Muscle layer of duodenum (tissue), 2 donors: ENCODE results near the gene BLID.

Source experiments
- H3K27ac ChIP-seq: one replicate; pipeline ENCODE4 v1.7.0; 2013; ENCODE audit warnings: mild to moderate bottlenecking, low read length
- H3K27me3 ChIP-seq: one replicate; pipeline ENCODE4 v1.7.0; 2013; ENCODE audit warnings: low read depth, mild to moderate bottlenecking, control low read depth, low read length
- H3K36me3 ChIP-seq, 2 donors: one replicate each; pipeline ENCODE4 v1.7.0; 2013; ENCODE audit warnings: low read length in 2 of 2, control low read depth in 1 of 2, mild to moderate bottlenecking in 1 of 2; ENCODE audit not compliant: insufficient read depth in 2 of 2, control insufficient read depth in 1 of 2
- H3K4me1 ChIP-seq, 2 donors: one replicate each; pipeline ENCODE4 v1.7.0; 2013; ENCODE audit warnings: low read length in 2 of 2, mild to moderate bottlenecking in 2 of 2, control low read depth in 1 of 2, moderate library complexity in 1 of 2; ENCODE audit not compliant: insufficient read depth in 2 of 2, control insufficient read depth in 1 of 2
- H3K4me3 ChIP-seq, 2 donors: one replicate each; pipeline ENCODE4 v1.7.0; 2013; ENCODE audit warnings: low read length in 2 of 2, low read depth in 1 of 2, mild to moderate bottlenecking in 1 of 2
- H3K9me3 ChIP-seq, 2 donors: one replicate each; pipeline ENCODE4 v1.7.0; 2013; ENCODE audit warnings: low read length in 2 of 2, control low read depth in 1 of 2, mild to moderate bottlenecking in 1 of 2; ENCODE audit not compliant: control insufficient read depth in 1 of 2
- donor health status: healthy.

BLID gene

DNA sequence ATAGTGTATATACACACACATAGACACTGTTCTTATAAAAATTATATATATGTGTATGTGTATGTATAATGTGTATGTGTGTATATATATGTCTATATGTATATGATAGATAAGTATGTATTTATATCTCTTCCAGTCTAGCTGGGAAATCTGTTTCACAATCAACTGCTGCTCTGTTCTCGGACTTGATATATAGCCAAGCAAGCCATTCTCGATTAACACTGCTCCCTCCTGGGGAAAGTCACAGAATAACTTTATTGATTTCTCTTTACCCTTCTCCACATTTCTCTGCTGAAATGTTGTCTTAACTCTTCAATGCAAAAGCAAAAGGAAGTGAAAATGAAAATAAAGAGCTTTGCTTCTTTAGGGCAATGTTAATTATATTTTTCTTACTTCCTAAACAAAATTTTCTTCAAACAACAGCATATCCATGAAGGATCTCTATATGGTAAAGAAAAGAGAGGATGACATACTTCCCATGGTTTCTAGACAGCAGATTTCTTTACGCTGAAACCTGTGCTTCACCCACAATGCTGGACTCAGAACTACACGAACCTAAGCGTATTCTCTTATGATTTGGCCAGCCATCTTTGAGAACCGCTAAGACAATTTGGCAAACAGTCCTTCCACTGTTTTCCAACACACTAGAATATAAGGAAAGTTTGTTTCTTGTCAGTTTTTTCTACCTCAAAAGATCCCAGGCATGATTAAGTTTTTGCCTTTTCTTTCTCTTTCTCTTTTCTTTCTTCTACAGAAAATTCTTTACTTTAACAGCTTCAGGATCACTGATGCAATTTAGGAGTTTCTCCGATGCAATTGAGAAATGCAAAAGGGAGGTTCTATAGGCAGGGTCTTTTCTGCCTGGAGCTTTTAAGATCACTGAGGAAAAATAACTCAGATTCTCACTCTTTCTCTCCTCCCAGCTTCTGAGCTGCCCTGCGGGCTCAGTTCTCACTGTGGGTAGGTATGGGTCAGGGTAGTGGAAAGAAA is 1.9 kb downstream of the BLID start:
- no peak overlapping the region for H3K4me3 ChIP-seq
- H3K9me3 ChIP-seq, result no peaks in the 10 kb centered on the region
- no peaks in the 10 kb centered on the region for H3K36me3 ChIP-seq
- H3K4me1 ChIP-seq, result peaks cover 0 to 8% of the 10 kb centered on the region in 2 donors
- no peaks in the 10 kb centered on the region for H3K27me3 ChIP-seq
- no peak overlapping the region for H3K27ac ChIP-seq

DNA sequence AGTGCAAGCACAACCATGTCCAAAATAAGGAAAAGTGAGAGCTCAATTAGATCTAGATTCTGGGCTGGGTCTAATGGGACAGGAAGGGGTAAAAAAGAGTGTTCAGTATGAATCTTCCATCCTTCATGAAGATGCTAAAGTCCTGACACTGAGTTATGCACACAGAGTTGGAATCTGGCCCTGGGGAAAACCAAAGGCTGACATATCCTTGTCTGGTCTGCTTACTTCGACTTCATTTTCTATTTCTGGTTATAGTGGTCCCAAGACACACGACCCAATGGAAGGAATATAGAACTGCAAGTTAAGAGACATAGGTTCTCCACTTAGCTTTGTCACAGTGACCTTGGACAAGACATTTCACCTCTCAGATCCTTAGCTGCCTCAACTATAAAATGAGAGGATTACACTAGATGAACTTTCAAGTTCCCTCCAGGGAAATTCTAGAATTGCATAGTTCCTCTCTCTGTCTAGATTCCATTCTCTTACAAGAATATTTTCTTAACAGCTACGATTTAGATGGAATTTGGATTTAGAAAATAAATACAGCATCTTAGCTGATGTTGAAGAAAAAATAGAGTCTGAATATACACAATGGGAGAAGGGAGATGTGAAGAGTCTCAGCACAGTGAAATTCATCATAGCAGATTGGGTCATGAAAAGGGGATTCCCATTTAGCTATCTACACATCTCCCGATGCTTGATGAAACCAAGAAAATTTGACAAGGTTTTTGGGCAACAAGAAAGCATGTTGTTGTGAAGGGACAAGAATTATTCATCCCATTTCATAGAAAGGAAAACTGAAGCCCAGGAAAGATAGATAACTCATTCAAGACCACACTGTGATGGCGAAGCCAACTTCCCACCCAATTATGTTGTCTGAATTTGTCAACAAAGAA is 3.3 kb downstream of the BLID start:
- H3K27me3 ChIP-seq, result no peaks in the 10 kb centered on the region
- no peaks in the 10 kb centered on the region for H3K36me3 ChIP-seq
- no peaks in the 10 kb centered on the region for H3K9me3 ChIP-seq
- H3K27ac ChIP-seq, result no peak overlapping the region
- H3K4me1 ChIP-seq, result peaks cover 0 to 8% of the 10 kb centered on the region in 2 donors
- H3K4me3 ChIP-seq, result no peak overlapping the region

DNA sequence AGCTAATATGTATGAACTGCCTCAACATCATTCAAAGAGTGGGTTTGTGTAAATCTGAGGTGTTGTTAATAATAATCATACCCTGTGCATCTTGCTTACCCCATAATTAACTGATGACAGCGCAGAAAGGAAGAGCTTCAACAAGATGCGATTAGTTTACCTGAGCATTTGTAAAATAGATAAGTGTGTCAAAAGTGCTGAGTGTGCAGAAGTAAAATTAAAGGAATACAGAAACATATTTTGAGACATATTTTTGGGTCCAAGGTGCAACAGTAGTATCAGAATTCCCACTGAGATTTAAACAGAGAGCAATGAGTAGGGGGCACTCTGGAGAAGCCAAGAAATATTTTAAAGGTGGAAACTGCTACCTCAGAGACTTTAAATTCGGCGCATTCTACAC is 6.1 kb downstream of the BLID start:
- H3K4me1 ChIP-seq, result no peaks in the 10 kb centered on the region
- H3K9me3 ChIP-seq, result no peaks in the 10 kb centered on the region
- no peak overlapping the region for H3K4me3 ChIP-seq
- no peaks in the 10 kb centered on the region for H3K36me3 ChIP-seq
- H3K27ac ChIP-seq, result no peak overlapping the region
- no peaks in the 10 kb centered on the region for H3K27me3 ChIP-seq

DNA sequence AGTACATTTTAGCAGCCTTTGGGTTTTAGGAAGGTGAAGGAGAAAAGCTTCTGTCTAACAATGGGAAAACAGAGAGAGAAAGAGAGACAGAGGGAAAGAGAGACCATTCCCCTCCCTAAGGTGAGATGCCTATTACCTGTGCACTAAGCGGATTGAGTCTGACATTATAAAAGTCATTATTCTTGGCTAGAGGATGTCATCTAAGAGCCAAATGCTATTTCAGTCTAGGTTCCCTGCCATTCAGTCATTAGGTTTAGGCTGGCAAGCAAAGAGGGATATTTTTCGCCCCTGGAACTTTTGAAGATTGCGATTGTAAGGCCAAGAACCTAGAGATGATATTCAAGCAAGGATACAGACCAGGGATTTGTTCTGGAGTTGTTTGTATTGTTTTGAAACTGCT is 7.2 kb downstream of the BLID start:
- Histone ChIP-seq H3K27ac (no peak overlapping the region), H3K36me3 (no peaks in the 10 kb centered on the region), H3K27me3 (no peaks in the 10 kb centered on the region), H3K4me1 (no peaks in the 10 kb centered on the region), H3K4me3 (no peak overlapping the region), H3K9me3 (no peaks in the 10 kb centered on the region)

DNA sequence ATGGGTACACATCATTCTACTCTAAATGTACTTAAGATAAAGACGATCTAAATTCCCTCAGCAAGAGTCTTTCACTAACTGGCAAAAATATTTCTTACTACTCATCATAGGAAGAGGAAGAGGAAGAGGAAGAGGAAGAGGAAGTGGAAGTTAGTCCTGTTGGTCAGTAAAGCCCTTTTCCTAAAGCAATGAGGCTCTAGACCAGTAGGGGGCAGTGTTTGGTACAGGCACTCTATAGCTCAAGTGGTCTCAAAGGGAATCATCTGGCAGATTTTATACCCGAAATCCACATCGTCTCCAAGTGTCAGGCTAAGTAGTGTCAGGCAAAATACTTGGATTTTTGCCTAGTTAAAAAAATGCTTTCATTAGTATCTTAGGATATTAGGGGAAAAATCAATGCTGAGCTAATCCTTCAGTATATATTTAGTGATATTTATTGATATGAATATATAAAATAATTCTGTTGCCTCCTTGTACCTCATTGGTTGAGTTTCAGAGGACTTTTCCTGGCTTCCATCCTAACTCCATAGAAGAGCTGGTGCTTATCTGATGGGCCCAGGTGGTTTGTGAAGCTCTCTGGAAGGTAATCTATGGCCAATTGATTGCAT is 7.7 kb downstream of the BLID start:
- no peak overlapping the region for H3K27ac ChIP-seq
- H3K4me3 ChIP-seq, result no peak overlapping the region
- H3K36me3 ChIP-seq, result no peaks in the 10 kb centered on the region
- no peaks in the 10 kb centered on the region for H3K27me3 ChIP-seq
- H3K4me1 ChIP-seq, result no peaks in the 10 kb centered on the region
- H3K9me3 ChIP-seq, result no peaks in the 10 kb centered on the region

DNA sequence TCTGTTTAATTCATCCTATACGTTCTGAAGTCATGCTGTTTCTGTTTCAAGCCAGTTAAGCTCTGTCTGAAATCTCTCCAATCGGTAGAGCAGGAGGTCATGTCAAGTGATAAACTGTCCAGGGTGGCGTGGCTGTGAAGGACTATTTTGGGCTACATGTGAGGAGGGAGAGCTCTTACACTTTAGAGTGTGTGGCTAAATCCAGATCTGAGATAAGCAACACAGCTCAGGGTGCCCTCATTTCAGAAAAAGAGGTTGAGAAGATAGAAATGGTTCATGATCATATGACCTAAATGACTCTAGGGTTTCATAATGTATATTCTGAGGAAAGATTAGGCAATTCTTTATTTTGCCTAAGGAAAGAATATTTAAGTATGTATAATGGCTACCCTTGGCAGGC is 8.4 kb downstream of the BLID start:
- Histone ChIP-seq H3K36me3 (no peaks in the 10 kb centered on the region), H3K4me3 (no peak overlapping the region), H3K4me1 (no peaks in the 10 kb centered on the region), H3K9me3 (no peaks in the 10 kb centered on the region), H3K27me3 (no peaks in the 10 kb centered on the region), H3K27ac (no peak overlapping the region)

DNA sequence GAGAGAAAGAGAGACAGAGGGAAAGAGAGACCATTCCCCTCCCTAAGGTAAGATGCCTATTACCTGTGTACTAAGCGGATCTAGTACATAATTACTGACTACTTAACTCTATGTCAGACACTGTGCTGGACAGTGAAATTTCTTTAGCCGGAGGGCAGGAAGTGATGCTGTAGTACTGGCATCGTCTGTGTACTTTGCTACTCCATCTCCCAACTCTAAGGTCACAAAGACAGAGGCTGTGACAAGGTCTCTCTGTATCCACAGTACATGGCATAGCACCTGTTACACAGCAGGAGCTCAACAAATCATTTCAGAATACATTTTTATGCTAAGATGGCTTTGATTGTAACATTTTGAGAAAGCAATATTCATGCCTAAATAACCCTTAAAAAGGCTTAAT is 9.0 kb downstream of the BLID start:
- Histone ChIP-seq H3K27ac (no peak overlapping the region), H3K4me3 (no peak overlapping the region), H3K27me3 (no peaks in the 10 kb centered on the region)

DNA sequence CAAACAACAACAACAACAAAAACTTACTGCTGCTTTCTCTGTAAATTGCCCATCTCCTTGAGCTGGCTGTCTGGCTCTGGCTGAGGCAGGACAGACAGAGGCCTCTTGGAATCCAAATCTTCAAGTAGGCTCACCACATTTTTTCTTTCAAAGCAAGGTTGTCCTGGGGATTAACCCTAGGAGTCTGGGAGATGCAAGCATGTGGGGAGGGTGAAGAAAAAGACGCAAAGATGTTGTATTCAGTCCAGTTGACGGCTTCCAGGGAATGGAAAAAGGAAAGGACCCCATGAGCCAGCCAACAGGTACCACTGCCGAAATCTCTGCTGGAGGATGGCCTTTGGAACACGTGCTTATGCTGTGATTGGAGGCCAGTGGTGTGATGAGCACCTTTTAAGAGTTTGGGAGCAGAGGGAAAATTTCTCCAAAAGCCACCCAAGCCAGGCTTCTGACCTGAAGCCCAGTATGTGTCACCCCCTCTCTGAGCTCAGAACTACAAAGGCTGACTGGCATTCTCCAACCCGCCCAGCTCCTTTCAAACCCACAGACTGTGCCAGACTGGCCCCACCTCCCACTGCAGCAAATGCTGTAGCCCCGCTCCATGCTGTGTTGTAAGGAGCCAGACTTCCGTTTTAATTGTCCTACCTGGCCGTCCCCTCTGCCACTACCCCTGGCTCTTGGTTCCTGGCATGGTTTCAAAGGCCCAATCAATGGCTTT is 10.8 kb downstream of the BLID start:
- H3K27ac ChIP-seq, result no peak overlapping the region

More for the DNA sequence above, 9.0 kb downstream of the BLID start:
- Histone ChIP-seq H3K4me1 (peaks cover 4% of the 10 kb centered on the region in 2 donors), H3K36me3 (no peaks in the 10 kb centered on the region), H3K9me3 (no peaks in the 10 kb centered on the region)

DNA sequence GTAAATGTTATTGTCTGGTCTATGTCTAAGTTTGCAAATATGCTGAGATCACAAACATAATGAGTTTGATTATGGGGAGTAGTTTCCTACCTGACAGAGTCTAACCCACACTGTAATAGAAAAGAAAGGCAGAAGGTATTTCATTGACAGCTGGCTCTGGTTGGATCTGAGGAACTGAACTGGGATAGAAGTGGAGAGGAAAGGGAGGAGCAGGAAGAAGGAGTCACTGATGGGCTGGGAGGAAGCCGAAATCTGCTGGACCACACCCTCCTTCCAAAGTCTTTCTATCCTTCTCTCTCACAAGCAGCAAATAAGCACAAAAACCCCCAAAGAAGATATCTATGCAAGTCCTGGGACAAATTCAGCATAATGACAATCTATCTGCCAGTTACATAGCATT is 11.7 kb downstream of the BLID start:
- H3K27ac ChIP-seq, result no peak overlapping the region

More for the DNA sequence above, 10.8 kb downstream of the BLID start:
- Histone ChIP-seq H3K27me3 (no peaks in the 10 kb centered on the region), H3K4me1 (peaks cover 5% of the 10 kb centered on the region in 2 donors), H3K36me3 (peaks cover 0 to under 1% of the 10 kb centered on the region in 2 donors), H3K4me3 (no peak overlapping the region), H3K9me3 (no peaks in the 10 kb centered on the region)

DNA sequence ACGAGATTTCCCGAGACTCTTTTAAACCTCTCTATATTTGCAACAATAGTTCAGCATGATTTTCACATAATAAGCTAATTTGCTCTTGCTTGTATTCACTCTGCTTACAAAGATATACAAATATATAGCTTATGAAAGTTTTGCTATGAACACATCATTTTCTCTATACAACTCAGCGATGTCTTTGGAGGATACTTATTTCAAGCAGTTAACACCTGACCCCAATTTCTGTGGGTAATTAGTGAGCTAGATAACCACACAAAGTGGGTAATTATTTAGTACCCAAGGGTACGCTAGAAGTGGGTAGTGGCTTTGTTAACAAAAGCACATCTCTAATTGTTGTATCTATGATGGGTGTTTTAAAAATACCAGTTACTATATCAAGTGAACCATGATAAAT is 12.3 kb downstream of the BLID start:
- Histone ChIP-seq H3K36me3 (peaks cover 0 to 8% of the 10 kb centered on the region in 2 donors), H3K27ac (no peak overlapping the region)

More for the DNA sequence above, 11.7 kb downstream of the BLID start:
- Histone ChIP-seq H3K36me3 (peaks cover 0 to 8% of the 10 kb centered on the region in 2 donors), H3K27me3 (no peaks in the 10 kb centered on the region), H3K4me1 (peaks cover 5% of the 10 kb centered on the region in 2 donors), H3K9me3 (no peaks in the 10 kb centered on the region), H3K4me3 (no peak overlapping the region)

More for the DNA sequence above, 12.3 kb downstream of the BLID start:
- H3K4me3 ChIP-seq, result no peak overlapping the region
- H3K27me3 ChIP-seq, result no peaks in the 10 kb centered on the region
- peaks cover 5% of the 10 kb centered on the region in 2 donors for H3K4me1 ChIP-seq
- no peaks in the 10 kb centered on the region for H3K9me3 ChIP-seq
